ENCODE measurements around the gene ZZZ3. TPM values are rescaled to one million over a fixed set of nuclear protein-coding genes. Genes with fewer than 3 reads are reported as not detected.

The ZZZ3 gene
- total RNA-seq, 1 donor from 2014 or later, result 106 TPM

DNA sequence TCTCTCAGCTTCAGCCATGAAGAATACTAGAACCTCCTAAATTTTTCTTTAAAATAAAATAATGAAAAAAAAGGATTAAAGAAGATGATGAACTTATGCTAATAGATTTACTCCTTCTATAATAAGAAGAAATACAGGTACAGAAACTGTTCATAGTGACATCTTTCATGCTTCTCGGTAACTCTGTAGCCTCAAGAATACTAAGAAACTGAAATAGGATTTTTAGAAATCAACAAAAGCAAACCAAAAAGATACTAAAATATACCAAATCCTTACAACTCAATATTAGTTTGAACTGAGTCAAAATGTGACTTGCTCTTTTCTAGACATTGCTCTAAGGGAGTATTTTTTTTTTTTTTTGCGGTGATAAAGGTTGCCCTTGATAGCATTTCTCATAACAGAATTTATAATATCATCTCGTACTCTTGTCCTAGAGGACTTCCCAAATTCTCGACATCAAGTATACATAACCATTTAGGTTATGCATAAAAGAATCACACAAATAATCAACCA lies 42.8 kb downstream of the ZZZ3 start:
- Histone ChIP-seq H3K9me3 (ENCODE audit: low read depth) (no peaks in the 10 kb centered on the region), H3K36me3 (peaks cover 1% of the 10 kb centered on the region), H3K4me3 (no peak overlapping the region), H3F3A (ENCODE audit: low read depth) (no peaks in the 10 kb centered on the region), H3K79me2 (ENCODE audit: low read depth) (peaks cover 50% of the 10 kb centered on the region), H3K4me1 (no peaks in the 10 kb centered on the region), H2AFZ (replicated peaks) (no peak overlapping the region), H3K27ac (no peak overlapping the region), H3K4me2 (no peak overlapping the region), H3K27me3 (no peaks in the 10 kb centered on the region), H4K20me1 (ENCODE audit: low read depth) (peaks cover 22% of the 10 kb centered on the region), H3K9ac (no peak overlapping the region)
- H3K27me3 Mint-ChIP-seq (ENCODE audit: insufficient read depth, low read depth), result no peaks in the 10 kb centered on the region
- TF ChIP-seq, protein P1, sequence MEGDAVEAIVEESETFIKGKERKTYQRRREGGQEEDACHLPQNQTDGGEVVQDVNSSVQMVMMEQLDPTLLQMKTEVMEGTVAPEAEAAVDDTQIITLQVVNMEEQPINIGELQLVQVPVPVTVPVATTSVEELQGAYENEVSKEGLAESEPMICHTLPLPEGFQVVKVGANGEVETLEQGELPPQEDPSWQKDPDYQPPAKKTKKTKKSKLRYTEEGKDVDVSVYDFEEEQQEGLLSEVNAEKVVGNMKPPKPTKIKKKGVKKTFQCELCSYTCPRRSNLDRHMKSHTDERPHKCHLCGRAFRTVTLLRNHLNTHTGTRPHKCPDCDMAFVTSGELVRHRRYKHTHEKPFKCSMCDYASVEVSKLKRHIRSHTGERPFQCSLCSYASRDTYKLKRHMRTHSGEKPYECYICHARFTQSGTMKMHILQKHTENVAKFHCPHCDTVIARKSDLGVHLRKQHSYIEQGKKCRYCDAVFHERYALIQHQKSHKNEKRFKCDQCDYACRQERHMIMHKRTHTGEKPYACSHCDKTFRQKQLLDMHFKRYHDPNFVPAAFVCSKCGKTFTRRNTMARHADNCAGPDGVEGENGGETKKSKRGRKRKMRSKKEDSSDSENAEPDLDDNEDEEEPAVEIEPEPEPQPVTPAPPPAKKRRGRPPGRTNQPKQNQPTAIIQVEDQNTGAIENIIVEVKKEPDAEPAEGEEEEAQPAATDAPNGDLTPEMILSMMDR (IDR thresholded peaks at IDR 0.05), result no peak
- TF ChIP-seq EZH2phosphoT487 (IDR thresholded peaks at IDR 0.05) (no peak), EZH2 (IDR thresholded peaks at IDR 0.05) (no peak)
- H3K9me3 Mint-ChIP-seq, result no peaks in the 10 kb centered on the region
- no peak overlapping the region for H3K4me3 Mint-ChIP-seq
- no peak for DNase-seq (ENCODE audit: low spot score)
- H3K4me1 Mint-ChIP-seq, result no peaks in the 10 kb centered on the region
- no peak overlapping the region for H3K27ac Mint-ChIP-seq
- H3K36me3 Mint-ChIP-seq, result peaks cover 8% of the 10 kb centered on the region

DNA sequence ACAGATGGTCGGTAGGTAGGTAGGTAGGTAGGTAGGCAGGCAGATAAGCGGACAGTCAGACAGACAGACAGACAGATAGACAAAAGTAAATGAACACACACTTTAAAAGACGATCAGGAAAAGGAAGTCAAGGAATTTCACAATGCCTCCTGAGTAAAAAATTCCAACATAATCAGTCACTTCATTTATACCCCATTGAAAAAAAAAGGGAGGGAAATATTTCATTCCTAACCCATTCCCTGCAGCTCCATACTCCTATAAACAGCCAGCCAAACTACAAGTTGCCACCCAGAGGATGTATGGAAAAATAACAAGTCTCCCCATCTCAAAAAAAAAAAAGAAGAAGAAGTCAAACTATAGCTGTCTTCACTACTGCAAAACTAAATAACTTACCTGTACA lies 43.4 kb downstream of the ZZZ3 start:
- TF ChIP-seq, protein P1 (IDR thresholded peaks at IDR 0.05), result no peak
- Mint-ChIP-seq H3K4me1 (no peaks in the 10 kb centered on the region), H3K36me3 (peaks cover 4% of the 10 kb centered on the region), H3K27ac (no peak overlapping the region), H3K9me3 (no peaks in the 10 kb centered on the region), H3K4me3 (no peak overlapping the region), H3K27me3 (ENCODE audit: insufficient read depth, low read depth) (no peaks in the 10 kb centered on the region)
- no peaks in the 10 kb centered on the region for H3K27me3 ChIP-seq
- no peak for DNase-seq (ENCODE audit: low spot score)
- H3K4me1 ChIP-seq, result no peaks in the 10 kb centered on the region
- no peak overlapping the region for H3K4me3 ChIP-seq
- peaks cover 6% of the 10 kb centered on the region for H3K36me3 ChIP-seq
- no peaks in the 10 kb centered on the region for H3F3A ChIP-seq (ENCODE audit: low read depth)
- H3K27ac ChIP-seq, result no peak overlapping the region
- peaks cover 25% of the 10 kb centered on the region for H4K20me1 ChIP-seq (ENCODE audit: low read depth)
- no peak overlapping the region for H2AFZ ChIP-seq (replicated peaks)
- peaks cover 45% of the 10 kb centered on the region for H3K79me2 ChIP-seq (ENCODE audit: low read depth)
- H3K9me3 ChIP-seq (ENCODE audit: low read depth), result no peaks in the 10 kb centered on the region
- no peak overlapping the region for H3K9ac ChIP-seq
- no peak overlapping the region for H3K4me2 ChIP-seq

DNA sequence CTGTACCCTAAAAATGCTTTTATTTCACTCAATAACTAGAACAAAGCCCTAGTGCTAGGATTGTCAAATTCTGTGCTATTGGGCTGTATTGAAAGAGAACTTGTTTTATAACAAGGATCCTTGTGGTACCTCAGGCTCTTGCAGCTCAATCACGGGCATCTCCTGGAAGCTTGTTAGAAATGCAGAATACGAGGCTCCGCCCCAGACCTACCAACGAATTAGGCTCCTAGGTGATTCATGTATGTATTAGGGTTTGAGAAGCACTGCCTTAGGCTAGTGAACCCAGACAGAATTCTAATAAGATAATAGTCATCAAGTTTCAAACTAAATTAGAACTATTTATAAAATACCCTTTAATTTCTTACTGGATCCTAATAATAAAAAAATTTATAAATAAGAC lies 45.6 kb downstream of the ZZZ3 start:
- Histone ChIP-seq H3K27me3 (no peaks in the 10 kb centered on the region), H3K27ac (no peak overlapping the region), H2AFZ (replicated peaks) (no peak overlapping the region), H3K79me2 (ENCODE audit: low read depth) (peaks cover 23% of the 10 kb centered on the region), H3F3A (ENCODE audit: low read depth) (no peaks in the 10 kb centered on the region), H3K9me3 (ENCODE audit: low read depth) (no peaks in the 10 kb centered on the region), H3K4me3 (no peak overlapping the region), H3K4me2 (no peak overlapping the region), H3K4me1 (no peaks in the 10 kb centered on the region), H4K20me1 (ENCODE audit: low read depth) (peaks cover 28% of the 10 kb centered on the region), H3K36me3 (peaks cover 10% of the 10 kb centered on the region), H3K9ac (no peak overlapping the region)
- Mint-ChIP-seq H3K4me3 (no peak overlapping the region), H3K36me3 (peaks cover 9% of the 10 kb centered on the region), H3K27ac (no peak overlapping the region), H3K4me1 (no peaks in the 10 kb centered on the region), H3K9me3 (no peaks in the 10 kb centered on the region), H3K27me3 (ENCODE audit: insufficient read depth, low read depth) (no peaks in the 10 kb centered on the region)
- no peak for DNase-seq (ENCODE audit: low spot score)
- TF ChIP-seq EZH2phosphoT487 (IDR thresholded peaks at IDR 0.05), result no peak
- TF ChIP-seq EZH2 (IDR thresholded peaks at IDR 0.05), result no peak
- TF ChIP-seq, protein P1 (IDR thresholded peaks at IDR 0.05), result no peak

Small RNA genes lying within 50 kb of the gene (small RNA-seq; reads per million reads assigned to genes)
- not detected for gene RN7SL370P

Other genes starting within 250 kb of the ZZZ3 start
- 88.8 and 132 TPM in 2 replicates for gene USP33, start 77.2 kb upstream of the ZZZ3 start, total RNA-seq (ENCODE audit: low replicate concordance)
- 7.8 and 12.6 TPM in 2 replicates for gene MIGA1, start 97.0 kb upstream of the ZZZ3 start, total RNA-seq (ENCODE audit: low replicate concordance)
- 2.0 and 2.4 TPM in 2 replicates for gene NEXN, start 206.0 kb upstream of the ZZZ3 start, total RNA-seq (ENCODE audit: low replicate concordance)